Measurements from ENCODE around the gene ST6GAL1.
"Not testable (repeated sequence)": the region's sequence is repeated elsewhere in the genome, so short reads cannot be mapped to it uniquely, and the experiment has no call there.

Gene ST6GAL1

GRCh38 chr3:186966406-186966805, 36.1 kb downstream of the ST6GAL1 start:
- in situ Hi-C loops (cut with MboI; ENCODE audit: low sequenced_read_pairs): no loop called here

DNA sequence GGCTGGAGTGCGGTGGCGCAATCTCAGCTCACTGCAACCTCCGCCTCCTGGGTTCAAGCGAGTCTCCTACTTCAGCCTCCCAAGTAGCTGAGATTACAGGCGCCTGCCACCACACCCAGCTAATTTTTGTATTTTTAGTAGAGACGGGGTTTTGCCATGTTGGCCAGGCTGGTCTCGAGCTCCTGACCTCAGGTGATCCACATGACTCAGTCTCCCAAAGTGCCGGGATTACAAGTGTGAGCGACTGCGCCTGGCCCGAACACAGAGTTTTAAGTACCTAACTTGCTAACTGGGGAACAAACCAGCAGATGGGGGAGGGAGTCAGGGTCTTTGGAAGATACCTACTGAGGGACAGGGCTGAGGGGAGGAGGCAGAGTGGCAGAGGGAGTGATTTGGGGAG, 36.9 kb downstream of the ST6GAL1 start:
- in situ Hi-C loops (cut with MboI; ENCODE audit: low sequenced_read_pairs): not testable (repeated sequence)

DNA sequence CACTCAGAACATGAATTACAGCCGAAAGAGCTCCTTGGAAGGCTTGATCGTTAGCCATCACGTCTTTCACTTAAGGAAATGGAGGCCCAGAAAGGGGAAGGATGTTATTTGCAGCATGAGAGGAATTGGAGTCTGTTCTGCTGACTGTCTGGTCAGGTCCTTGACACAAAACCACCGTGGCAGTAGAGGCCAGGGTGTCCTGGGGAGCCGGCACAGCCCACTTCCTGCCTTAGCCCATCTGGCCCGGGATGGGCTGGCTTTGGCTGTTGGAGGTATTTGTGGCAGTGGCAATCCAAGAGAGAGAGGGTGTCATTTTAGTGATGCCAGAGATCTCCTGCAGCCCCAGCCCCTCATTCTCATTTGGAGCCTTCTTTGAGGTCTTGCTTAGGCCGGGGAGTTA, 37.4 kb downstream of the ST6GAL1 start:
- in situ Hi-C loops (cut with MboI; ENCODE audit: low sequenced_read_pairs): no loop called here

DNA sequence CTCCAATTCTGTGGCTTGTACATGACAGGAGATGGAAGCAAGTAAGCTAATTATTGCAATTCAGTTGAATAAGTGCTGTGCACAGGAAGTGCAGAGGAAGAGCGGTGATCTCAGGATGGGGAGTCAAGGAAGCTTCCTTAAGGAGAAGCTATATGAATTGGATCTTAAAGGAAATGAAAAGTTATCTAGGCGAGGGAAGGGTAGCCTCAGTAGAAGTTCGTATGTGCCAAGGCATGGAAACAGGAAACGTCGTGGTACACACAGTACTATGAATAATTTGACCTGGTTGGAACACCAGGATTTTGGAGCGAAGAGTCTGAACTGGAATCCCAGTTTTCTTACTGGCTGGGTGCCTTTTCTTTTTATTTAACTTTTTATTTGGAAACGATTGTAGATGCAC, 39.3 kb downstream of the ST6GAL1 start:
- in situ Hi-C loops (cut with MboI; ENCODE audit: low sequenced_read_pairs): no loop called here

DNA sequence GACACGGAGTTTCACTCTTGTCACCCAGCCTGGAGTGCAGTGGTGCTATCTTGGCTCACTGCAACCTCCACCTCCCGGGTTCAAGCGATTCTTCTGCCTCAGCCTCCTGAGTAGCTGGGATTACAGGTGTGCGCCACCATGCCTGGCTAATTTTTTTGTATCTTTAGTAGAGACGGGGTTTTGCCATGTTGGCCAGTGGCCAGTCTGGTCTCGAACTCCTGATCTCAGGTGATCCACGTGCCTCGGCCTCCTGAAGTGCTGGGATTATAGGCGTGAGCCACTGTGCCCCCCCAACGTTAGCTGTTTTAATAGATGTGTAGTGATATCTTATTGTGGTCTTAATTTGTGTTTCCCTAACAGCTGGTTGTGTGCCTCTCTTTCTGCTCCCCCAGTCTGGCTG, 40.8 kb downstream of the ST6GAL1 start:
- in situ Hi-C loops (cut with MboI; ENCODE audit: low sequenced_read_pairs): not testable (repeated sequence)

DNA sequence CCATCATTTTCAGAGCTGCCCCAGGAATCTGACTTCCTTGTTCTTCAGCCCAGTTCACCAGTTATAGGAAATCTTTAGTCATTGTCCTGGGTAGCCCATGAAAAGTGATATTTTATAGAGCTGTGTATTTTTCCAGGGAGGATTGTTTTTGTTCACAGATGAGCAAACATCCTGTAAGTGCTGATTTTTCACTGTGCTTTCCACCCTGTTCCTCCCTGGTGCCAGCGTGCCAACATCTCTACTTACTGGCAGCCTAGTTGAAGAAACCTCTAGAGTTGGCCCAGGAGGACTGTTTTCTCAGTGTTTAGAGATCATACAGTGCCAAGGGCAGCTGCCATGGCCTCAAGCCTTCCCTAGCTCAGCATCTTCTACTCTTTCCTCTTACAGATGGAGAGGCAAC, 41.3 kb downstream of the ST6GAL1 start:
- in situ Hi-C loops (cut with MboI; ENCODE audit: low sequenced_read_pairs): no loop called here

DNA sequence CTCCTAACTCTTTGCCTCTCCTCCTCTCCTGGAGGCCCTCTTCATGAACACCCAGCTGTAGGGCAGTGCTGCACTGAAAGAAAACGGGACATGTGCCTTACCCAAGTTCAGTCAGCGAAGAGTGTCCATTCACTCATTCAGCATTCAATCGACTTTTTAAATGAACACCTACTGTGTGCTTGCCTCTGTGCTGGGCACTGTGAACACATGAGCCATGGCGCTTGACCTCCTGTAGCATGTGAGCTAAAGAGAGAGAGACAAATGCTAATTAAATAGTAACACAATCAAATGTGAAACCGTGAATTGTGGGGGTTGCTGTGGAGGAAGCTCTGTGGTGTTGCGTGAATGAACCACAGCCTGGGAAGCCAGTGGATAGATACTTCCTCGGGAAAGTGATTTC, 43.4 kb downstream of the ST6GAL1 start:
- in situ Hi-C loops (cut with MboI; ENCODE audit: low sequenced_read_pairs): no loop called here

DNA sequence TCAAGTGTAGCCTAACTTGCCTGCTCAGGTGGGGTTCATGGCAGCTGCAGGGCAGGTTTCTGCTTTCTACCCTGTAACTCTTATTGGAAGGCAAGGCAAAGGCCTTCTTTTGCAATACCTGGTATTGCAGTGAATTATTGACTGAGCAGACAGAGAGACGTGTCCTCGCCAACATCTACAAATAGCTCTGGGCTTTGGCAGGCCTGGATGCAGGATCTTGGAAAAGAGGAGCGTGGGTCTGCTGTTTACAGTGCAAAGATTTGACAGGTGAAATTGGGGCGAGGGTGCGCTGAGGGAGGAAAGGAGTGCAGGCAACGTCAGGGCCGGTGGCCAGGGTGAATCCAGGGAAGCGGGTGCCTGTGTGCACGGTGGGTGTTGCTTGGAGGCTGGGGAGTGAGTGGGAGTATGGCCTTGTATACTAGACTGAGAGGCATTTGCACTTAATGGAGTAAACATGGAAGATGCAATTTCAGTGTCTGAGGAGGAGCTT, 44.5 kb downstream of the ST6GAL1 start:
- in situ Hi-C loops (cut with MboI; ENCODE audit: low sequenced_read_pairs): no loop called here

DNA sequence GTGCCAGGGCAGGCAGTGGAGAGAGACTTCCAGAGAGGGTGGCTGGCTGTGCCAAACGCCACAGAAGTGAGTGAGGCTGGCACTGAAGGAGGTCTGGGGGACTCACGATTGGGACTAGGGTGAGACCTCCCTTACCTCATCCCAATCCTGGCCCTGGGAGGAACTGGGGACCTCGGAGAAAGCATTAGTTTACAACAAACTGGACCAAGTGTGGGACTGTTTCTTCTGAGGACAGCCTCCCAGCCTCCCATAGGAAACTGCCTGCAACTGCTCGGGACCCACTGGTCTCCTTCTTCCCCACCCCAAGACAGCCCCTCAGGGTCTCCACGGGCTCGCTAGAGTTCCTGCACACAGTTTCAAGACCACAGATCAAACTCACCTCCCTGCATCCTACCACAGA, 45.4 kb downstream of the ST6GAL1 start:
- in situ Hi-C loops (cut with MboI; ENCODE audit: low sequenced_read_pairs): no loop called here

GRCh38 chr3:186976837-186977750, 46.8 kb downstream of the ST6GAL1 start:
- in situ Hi-C loops (cut with MboI; ENCODE audit: low sequenced_read_pairs): no loop called here

DNA sequence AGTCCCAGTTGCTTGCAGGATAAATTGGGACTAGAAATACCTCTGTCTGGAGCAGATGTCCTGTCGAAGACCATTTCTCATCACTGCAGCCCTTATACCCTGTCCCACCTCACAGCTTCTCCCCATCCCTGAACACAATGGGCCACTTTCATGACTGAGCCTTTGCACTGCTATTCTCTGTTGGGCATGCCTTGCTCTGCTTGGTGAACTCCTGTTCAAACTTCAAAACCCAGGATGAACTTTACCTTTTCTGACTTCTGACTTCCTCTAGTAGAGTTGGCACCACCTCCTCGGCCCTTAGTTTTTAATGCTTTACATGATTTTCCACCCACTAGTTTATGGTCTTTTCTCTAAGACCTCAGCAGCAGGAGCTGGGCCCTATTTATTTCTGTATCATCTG, 48.4 kb downstream of the ST6GAL1 start:
- in situ Hi-C loops (cut with MboI; ENCODE audit: low sequenced_read_pairs): no loop called here

- in situ Hi-C loops (cut with MboI; ENCODE audit: low sequenced_read_pairs): no loop called here
These were observed 49.5 kb downstream of the ST6GAL1 start for GRCh38 chr3:186979852-186980251.

GRCh38 chr3:186980989-186981388, 50.7 kb downstream of the ST6GAL1 start:
- in situ Hi-C loops (cut with MboI; ENCODE audit: low sequenced_read_pairs): no loop called here

DNA sequence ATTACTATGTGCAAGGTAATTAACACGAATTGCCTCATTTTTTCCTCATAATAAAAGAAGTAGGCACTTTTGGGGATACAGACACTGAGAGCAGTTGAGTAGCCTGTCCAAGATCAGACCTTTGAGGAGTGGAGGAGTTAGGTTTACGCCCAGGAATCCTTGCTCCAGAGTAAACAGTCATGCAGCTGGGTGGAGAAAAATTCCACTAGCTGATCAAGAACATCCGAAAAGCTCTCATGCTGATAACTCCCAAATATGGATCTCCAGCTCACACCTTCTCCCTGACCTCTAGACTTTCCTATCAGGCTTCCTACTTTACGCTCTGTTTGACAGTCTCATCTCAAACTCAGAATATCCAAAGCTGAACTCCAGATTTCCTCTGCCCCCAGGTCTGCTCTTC, 53.3 kb downstream of the ST6GAL1 start:
- in situ Hi-C loops (cut with MboI; ENCODE audit: low sequenced_read_pairs): no loop called here

DNA sequence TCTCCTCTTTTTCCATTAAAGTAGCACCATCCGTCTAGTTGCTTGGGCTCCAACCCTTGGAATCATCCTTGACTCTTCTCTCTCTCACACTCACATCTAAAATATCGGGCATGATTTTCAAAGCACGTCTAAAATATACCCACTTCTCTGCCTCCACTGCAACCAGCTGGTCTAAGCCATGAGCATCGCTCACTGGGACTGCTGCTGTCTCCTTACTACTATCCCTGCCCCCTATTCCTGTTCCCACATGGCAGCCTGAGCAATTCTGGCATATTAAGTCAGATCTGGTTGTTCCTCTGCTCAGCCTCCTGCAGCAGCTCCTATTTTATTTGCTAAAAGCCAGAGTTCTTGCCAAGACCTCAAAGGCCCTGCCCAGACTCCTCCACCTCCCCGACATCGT, 53.7 kb downstream of the ST6GAL1 start:
- in situ Hi-C loops (cut with MboI; ENCODE audit: low sequenced_read_pairs): no loop called here

GRCh38 chr3:186985661-186986364, 55.5 kb downstream of the ST6GAL1 start:
- in situ Hi-C loops (cut with MboI; ENCODE audit: low sequenced_read_pairs): no loop called here

- in situ Hi-C loops (cut with MboI; ENCODE audit: low sequenced_read_pairs): no loop called here
These were observed 56.1 kb downstream of the ST6GAL1 start for GRCh38 chr3:186986406-186986805.

DNA sequence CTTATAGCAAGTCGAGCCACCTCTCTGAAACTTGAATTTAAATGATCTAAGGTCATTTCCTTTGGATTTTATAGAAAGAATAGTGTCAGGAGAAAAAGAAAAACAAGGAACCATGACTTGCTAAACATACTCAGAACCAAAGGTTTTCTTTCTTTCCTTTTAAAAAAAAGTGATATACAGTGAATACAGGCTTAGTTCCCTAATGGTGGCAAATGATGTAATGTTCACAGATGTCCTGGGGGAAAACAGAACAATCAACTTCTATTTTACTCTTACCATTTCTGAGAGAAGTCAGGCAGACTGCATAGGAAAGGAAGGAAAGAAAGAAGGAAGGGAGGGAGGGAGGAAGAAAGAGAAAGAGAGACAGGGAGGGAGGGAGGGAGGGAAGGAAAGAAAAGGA, 56.5 kb downstream of the ST6GAL1 start:
- in situ Hi-C loops (cut with MboI; ENCODE audit: low sequenced_read_pairs): no loop called here

DNA sequence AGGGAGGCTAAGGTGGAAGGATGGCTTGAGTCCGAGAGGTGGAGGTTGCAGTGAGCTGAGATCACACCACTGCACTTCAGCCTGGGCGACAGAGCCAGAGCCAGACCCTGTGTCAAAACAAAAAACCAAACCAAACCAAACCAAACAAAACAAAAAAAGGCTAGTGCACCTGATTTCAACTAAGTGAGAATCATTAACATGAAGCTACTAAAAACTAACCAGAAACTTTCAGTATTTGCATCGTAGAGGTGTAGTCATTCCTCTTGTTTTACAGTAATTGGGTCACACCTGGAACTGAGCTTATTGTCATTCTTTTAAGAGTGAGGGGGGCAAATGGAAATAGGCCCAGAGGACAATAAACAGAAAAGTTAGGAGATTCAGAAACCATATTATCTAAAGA, 58.5 kb downstream of the ST6GAL1 start:
- in situ Hi-C loops (cut with MboI; ENCODE audit: low sequenced_read_pairs): no loop called here

DNA sequence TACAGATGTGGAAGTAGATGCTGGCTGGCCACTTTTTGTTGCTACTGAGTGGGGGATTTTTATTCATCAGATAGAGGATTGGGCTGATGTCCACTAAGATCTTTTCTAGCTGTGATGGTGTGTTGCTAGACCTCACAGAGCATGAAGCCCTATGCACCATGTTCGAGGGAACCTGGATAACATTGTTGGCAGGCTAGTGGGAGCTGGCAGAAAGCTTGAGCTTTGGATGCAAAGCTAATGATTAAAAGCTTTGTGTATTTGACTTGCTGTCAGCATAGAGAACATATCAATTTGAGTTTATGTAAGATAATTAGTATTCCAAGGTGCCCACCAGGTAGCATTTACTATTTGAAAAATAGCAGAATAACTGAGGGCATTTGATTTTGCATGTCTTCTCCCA, 59.1 kb downstream of the ST6GAL1 start:
- in situ Hi-C loops (cut with MboI; ENCODE audit: low sequenced_read_pairs): no loop called here

- in situ Hi-C loops (cut with MboI; ENCODE audit: low sequenced_read_pairs): no loop called here
These were observed 60.0 kb downstream of the ST6GAL1 start for GRCh38 chr3:186990277-186990676.

DNA sequence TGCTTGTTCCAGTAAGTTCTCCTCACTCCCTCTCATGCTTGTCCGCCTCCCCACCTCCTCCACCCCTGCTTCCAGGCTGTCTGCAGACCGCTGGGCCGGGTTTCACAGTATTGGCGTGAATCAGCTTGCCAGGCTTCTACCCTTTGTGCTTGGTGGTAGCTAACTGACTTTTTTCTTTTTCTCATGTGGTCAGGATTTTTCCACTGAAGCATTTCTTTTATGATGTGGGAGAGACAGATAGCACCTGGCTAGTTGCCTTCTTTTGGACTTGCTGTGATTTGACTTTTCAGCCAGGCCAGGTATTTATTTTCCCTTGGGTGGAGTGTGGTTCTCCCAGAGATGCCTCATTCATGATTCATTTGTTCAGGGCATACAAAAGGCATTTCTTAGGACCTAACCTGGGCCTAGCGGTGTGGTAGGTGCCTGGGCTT, 60.6 kb downstream of the ST6GAL1 start:
- in situ Hi-C loops (cut with MboI; ENCODE audit: low sequenced_read_pairs): no loop called here
